A549 (cell line): ENCODE data around the gene MAP3K20. TPM values are rescaled to one million over a fixed set of nuclear protein-coding genes. Genes with fewer than 3 reads are reported as not detected.

Experiments used
- ATAC-seq, 2 experiments: fragments of 200-7000 bp in 1 of 2; fragments of >200 bp in 1 of 2; cut with Nextera tagmentation in 1 of 2; cut with Tn5 transposase in 1 of 2; 3 replicates each; pipeline versions ENCODE4 v1.8.0 to v1.9.1; 2018 to 2020; ENCODE audit warnings: mild to moderate bottlenecking in 1 of 2, moderate library complexity in 1 of 2
- CTCF ChIA-PET: fragments of 300-600 bp; sonication (Branson Sonifier 250); formaldehyde crosslinking; extraction: SDS; loops from one replicate; lab custom pipeline; 2021; ENCODE audit warnings: antibody characterized with exemption, inconsistent platforms; lab: Yijun Ruan, JAX
- POLR2A ChIA-PET: fragments of 350-600 bp; formaldehyde crosslinking; extraction: SDS; loops from one replicate; lab custom pipeline; 2021; ENCODE audit warnings: antibody characterized with exemption, inconsistent platforms; lab: Yijun Ruan, JAX
- DNase-seq, 2 experiments: peaks; one replicate each; pipeline versions ENCODE4 v3.0.0 to v3.0.0-alpha.2; 2011 to 2016; ENCODE audit warnings: low read depth in 1 of 2, low spot score in 1 of 2
- FAIRE-seq: peaks from 2 replicates; lab custom pipeline; 2011; peaks lifted over from hg19 to GRCh38; lab: Jason Lieb, UNC
- H3K27ac ChIP-seq, 2 experiments: fragments of >200 bp; sonication (Bioruptor Twin); formaldehyde crosslinking; 3 replicates each; pipeline ENCODE4 v1.5.1; 2016 to 2017
- H3K4me1 ChIP-seq: fragments of >200 bp; sonication (Bioruptor Twin); formaldehyde crosslinking; 3 replicates; pipeline ENCODE4 v1.6.1; 2016
- H3K4me2 ChIP-seq: fragments of >200 bp; sonication (Bioruptor Twin); formaldehyde crosslinking; 3 replicates; pipeline ENCODE4 v1.6.1; 2016
- H3K4me3 ChIP-seq: fragments of >200 bp; sonication (Bioruptor Twin); formaldehyde crosslinking; 3 replicates; pipeline ENCODE4 v1.5.1; 2016
- H3K9me3 ChIP-seq: fragments of >200 bp; sonication (Bioruptor Twin); formaldehyde crosslinking; 3 replicates; pipeline ENCODE4 v1.6.1; 2016
- BHLHE40 ChIP-seq: IDR thresholded peaks from 2 replicates; pipeline ENCODE4 v1.6.1; 2012; ENCODE audit warnings: low read depth, low read length, inconsistent platforms
- CBX8 ChIP-seq: fragments of 200-600 bp; sonication (generic); IDR thresholded peaks from 2 replicates; pipeline ENCODE4 v1.6.1; 2016
- CEBPB ChIP-seq, 2 experiments: fragments of >200 bp in 1 of 2; sonication (Bioruptor Twin) in 1 of 2; formaldehyde crosslinking in 1 of 2; IDR thresholded peaks; 2 replicates each; pipeline ENCODE4 v1.6.1; 2012 to 2016
- CHD4 ChIP-seq: fragments of 200-600 bp; sonication (generic); IDR thresholded peaks from 2 replicates; pipeline ENCODE4 v1.6.1; 2016; ENCODE audit warnings: antibody characterized with exemption, mild to moderate bottlenecking, borderline replicate concordance
- EHMT2 ChIP-seq: fragments of 200-600 bp; sonication (generic); IDR thresholded peaks from 2 replicates; pipeline ENCODE4 v1.6.1; 2016; ENCODE audit warnings: antibody characterized with exemption, low read depth, mild to moderate bottlenecking, moderate library complexity
- ESRRA ChIP-seq: fragments of 150-350 bp; IDR thresholded peaks from 2 replicates; pipeline ENCODE4 v1.6.1; 2014; ENCODE audit warnings: mild to moderate bottlenecking, low read length, borderline replicate concordance
- FOSB ChIP-seq: fragments of 250-450 bp; sonication (Bioruptor Pico); IDR thresholded peaks from 2 replicates; pipeline ENCODE4 v1.5.0; 2020; ENCODE audit warnings: mild to moderate bottlenecking, moderate library complexity
- FOXS1 ChIP-seq: fragments of 250-450 bp; sonication (Bioruptor Pico); IDR thresholded peaks from 2 replicates; pipeline ENCODE4 v1.5.0; 2020; ENCODE audit warnings: mild to moderate bottlenecking, moderate library complexity
- HDAC2 ChIP-seq: fragments of 200-600 bp; sonication (generic); IDR thresholded peaks from 2 replicates; pipeline ENCODE4 v1.6.1; 2016
- HOXB5 ChIP-seq: fragments of 250-450 bp; sonication (Bioruptor Pico); IDR thresholded peaks from 2 replicates; pipeline ENCODE4 v1.5.0; 2020; ENCODE audit warnings: mild to moderate bottlenecking, moderate library complexity
- MAFK ChIP-seq: fragments of 450-650 bp; IDR thresholded peaks from 2 replicates; pipeline ENCODE4 v1.6.1; 2014; ENCODE audit not compliant: partially characterized antibody
- MAZ ChIP-seq: fragments of 150-350 bp; IDR thresholded peaks from 2 replicates; pipeline ENCODE4 v1.6.1; 2014; ENCODE audit warnings: antibody characterized with exemption, low read depth, low read length, borderline replicate concordance
- NPAS2 ChIP-seq: fragments of 250-450 bp; sonication (Bioruptor Pico); IDR thresholded peaks from 2 replicates; pipeline ENCODE4 v1.8.0; 2022; ENCODE audit warnings: mild to moderate bottlenecking, moderate library complexity, borderline replicate concordance
- PHF8 ChIP-seq: fragments of 200-600 bp; sonication (generic); IDR thresholded peaks from 2 replicates; pipeline ENCODE4 v1.6.1; 2016; ENCODE audit warnings: low read depth, mild to moderate bottlenecking, antibody characterized with exemption, moderate library complexity, borderline replicate concordance
- POLR2AphosphoS2 ChIP-seq: conservative IDR thresholded peaks from 2 replicates; pipeline ENCODE4 v1.6.1; 2012; ENCODE audit warnings: low read length, improper control_type of control experiment, inconsistent platforms
- RAD21 ChIP-seq, 2 experiments: fragments of >200 bp in 1 of 2; sonication (Bioruptor Twin) in 1 of 2; formaldehyde crosslinking in 1 of 2; IDR thresholded peaks in 1 of 2; conservative IDR thresholded peaks in 1 of 2; 2 replicates in 1 of 2; 3 replicates in 1 of 2; pipeline ENCODE4 v1.6.1; 2012 to 2018; ENCODE audit warnings: inconsistent platforms in 1 of 2
- RARB ChIP-seq: fragments of 250-450 bp; sonication (Bioruptor Pico); IDR thresholded peaks from 2 replicates; pipeline ENCODE4 v1.8.0; 2021; ENCODE audit warnings: mild to moderate bottlenecking, moderate library complexity
- TFCP2L1 ChIP-seq: fragments of 250-450 bp; sonication (Bioruptor Pico); IDR thresholded peaks from 2 replicates; pipeline ENCODE4 v1.5.0; 2021; ENCODE audit warnings: mild to moderate bottlenecking
- ZC3H11A ChIP-seq: fragments of 450-650 bp; IDR thresholded peaks from 2 replicates; pipeline ENCODE4 v1.6.1; 2014; ENCODE audit warnings: antibody characterized with exemption, mild to moderate bottlenecking
- WGBS: methylation state at CpG from one replicate; pipeline ENCODE4 v1.1.6; 2017; ENCODE audit errors: missing lambda C conversion rate; 5-methylcytosine and 5-hydroxymethylcytosine counted together
- polyA plus RNA-seq, 4 experiments: library from polyadenylated mRNA; depleted of rRNA in 3 of 4; stranded (reverse); fragments of >200 nt; fragmentation: RNase III in 1 of 4; extraction: RNeasy Plus Mini Kit Qiagen cat#74134 plus additional on column Dnase treatment in 1 of 4; gene quantifications; 2 replicates in 3 of 4; 3 replicates in 1 of 4; pipeline ENCODE4 v1.2.3, GENCODE V29; 2011 to 2017
- TF ChIP-seq, protein P1 (sequence below): fragments of 200-600 bp; sonication (generic); IDR thresholded peaks from 2 replicates; pipeline ENCODE4 v1.6.1; 2016; ENCODE audit warnings: antibody characterized with exemption, mild to moderate bottlenecking, moderate library complexity
- TF ChIP-seq, protein P2 (sequence below): fragments of 150-350 bp; IDR thresholded peaks from 2 replicates; pipeline ENCODE4 v1.6.1; 2014; ENCODE audit warnings: low read depth, mild to moderate bottlenecking, low read length

MAP3K20 gene
- polyA plus RNA-seq, 2 of the 4 experiments (the other 2 are of a cell fraction), result 34.7 to 80.7 TPM

DNA sequence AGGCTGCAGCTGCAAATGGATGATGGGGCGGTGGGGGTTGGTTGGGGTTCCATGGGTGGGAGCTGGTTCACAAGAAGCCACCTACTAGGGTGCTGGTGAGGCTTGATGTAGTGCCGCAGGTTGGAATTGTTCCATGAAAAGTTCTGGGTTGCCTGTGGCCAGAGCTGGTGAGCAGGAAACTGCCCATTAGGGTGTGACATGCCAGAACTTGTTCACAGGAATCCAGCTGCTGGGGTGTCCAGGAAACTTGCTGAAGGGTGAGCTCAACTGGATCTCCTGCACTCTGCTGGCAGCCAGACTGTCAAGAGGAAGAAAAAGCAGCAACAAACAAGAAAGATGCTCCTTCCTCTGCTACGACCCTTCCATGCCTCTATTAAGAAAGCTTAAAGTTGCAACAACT lies 48.8 kb downstream of the MAP3K20 start (continued):
- TF ChIP-seq, protein P1, sequence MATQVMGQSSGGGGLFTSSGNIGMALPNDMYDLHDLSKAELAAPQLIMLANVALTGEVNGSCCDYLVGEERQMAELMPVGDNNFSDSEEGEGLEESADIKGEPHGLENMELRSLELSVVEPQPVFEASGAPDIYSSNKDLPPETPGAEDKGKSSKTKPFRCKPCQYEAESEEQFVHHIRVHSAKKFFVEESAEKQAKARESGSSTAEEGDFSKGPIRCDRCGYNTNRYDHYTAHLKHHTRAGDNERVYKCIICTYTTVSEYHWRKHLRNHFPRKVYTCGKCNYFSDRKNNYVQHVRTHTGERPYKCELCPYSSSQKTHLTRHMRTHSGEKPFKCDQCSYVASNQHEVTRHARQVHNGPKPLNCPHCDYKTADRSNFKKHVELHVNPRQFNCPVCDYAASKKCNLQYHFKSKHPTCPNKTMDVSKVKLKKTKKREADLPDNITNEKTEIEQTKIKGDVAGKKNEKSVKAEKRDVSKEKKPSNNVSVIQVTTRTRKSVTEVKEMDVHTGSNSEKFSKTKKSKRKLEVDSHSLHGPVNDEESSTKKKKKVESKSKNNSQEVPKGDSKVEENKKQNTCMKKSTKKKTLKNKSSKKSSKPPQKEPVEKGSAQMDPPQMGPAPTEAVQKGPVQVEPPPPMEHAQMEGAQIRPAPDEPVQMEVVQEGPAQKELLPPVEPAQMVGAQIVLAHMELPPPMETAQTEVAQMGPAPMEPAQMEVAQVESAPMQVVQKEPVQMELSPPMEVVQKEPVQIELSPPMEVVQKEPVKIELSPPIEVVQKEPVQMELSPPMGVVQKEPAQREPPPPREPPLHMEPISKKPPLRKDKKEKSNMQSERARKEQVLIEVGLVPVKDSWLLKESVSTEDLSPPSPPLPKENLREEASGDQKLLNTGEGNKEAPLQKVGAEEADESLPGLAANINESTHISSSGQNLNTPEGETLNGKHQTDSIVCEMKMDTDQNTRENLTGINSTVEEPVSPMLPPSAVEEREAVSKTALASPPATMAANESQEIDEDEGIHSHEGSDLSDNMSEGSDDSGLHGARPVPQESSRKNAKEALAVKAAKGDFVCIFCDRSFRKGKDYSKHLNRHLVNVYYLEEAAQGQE, result no peak
- no peak for TF ChIP-seq FOSB (CRISPR knock-in tag)
- no peak for TF ChIP-seq MAFK
- no peak for TF ChIP-seq ZC3H11A
- TF ChIP-seq CBX8, result no peak
- TF ChIP-seq RAD21 (conservative IDR thresholded peaks at IDR 0.05 in 1 of 2, IDR thresholded peaks at IDR 0.05 in 1 of 2), result no peak
- no peak for TF ChIP-seq ESRRA
- no peak for TF ChIP-seq EHMT2
- TF ChIP-seq RARB (CRISPR knock-in tag), result no peak
- TF ChIP-seq HDAC2, result no peak

DNA sequence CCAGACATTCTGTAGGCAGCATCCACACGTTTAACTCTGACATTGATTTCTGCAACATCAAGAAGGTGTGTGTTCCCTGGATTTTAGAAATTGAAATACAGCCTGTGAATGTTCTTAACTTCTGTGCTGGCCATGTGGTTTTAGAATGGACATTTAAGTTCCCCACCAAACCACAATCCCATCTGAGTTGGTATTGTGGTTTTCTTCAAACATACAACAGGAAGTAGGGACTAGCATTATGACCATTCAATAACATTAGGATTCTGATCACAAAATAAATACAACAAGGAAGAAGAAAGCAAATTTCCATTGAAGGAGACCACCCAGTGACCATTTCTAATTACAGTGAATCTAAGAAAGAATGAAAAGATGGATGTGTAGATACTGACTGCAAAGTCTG lies 51.2 kb downstream of the MAP3K20 start:
- TF ChIP-seq POLR2AphosphoS2 (no peak), HOXB5 (CRISPR knock-in tag) (no peak), RAD21 (conservative IDR thresholded peaks at IDR 0.05 in 1 of 2, IDR thresholded peaks at IDR 0.05 in 1 of 2) (no peak), BHLHE40 (no peak), CHD4 (no peak), FOXS1 (CRISPR knock-in tag) (no peak), CEBPB (IDR thresholded peaks at IDR 0.05) (no peak), MAZ (no peak), PHF8 (no peak), NPAS2 (no peak), TFCP2L1 (CRISPR knock-in tag) (no peak)
- TF ChIP-seq, protein P1, result no peak
- TF ChIP-seq, protein P2, sequence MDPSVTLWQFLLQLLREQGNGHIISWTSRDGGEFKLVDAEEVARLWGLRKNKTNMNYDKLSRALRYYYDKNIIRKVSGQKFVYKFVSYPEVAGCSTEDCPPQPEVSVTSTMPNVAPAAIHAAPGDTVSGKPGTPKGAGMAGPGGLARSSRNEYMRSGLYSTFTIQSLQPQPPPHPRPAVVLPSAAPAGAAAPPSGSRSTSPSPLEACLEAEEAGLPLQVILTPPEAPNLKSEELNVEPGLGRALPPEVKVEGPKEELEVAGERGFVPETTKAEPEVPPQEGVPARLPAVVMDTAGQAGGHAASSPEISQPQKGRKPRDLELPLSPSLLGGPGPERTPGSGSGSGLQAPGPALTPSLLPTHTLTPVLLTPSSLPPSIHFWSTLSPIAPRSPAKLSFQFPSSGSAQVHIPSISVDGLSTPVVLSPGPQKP, result no peak
- DNase-seq (no peak), ATAC-seq (no peak), FAIRE-seq (no peak)
- no peaks in the 10 kb centered on the region for H3K9me3 ChIP-seq
- no peak overlapping the region for H3K27ac ChIP-seq
- ChIA-PET POLR2A (no interaction called here), CTCF (interaction anchor here (0.8 kb wide), 1 partner anchor 83 kb away, joined by 3 read pairs; no protein-coding TSS in a partner anchor)
- H3K4me3 ChIP-seq, result no peak overlapping the region
- 71% methylated on average over 1 of the region's 1 CpG for WGBS
- peaks cover 21% of the 10 kb centered on the region for H3K4me1 ChIP-seq
- no peak overlapping the region for H3K4me2 ChIP-seq
